NK-92 treated with Interleukin-12 subunit alpha and Interleukin-12 subunit beta, amount 100 ng/mL, for 24 hours (cell line): ENCODE data around the gene TLR3.

Source experiments
- DNase-seq: peaks from one replicate; lab custom pipeline; 2025; lab: John Stamatoyannopoulos, UW

Gene TLR3

DNA sequence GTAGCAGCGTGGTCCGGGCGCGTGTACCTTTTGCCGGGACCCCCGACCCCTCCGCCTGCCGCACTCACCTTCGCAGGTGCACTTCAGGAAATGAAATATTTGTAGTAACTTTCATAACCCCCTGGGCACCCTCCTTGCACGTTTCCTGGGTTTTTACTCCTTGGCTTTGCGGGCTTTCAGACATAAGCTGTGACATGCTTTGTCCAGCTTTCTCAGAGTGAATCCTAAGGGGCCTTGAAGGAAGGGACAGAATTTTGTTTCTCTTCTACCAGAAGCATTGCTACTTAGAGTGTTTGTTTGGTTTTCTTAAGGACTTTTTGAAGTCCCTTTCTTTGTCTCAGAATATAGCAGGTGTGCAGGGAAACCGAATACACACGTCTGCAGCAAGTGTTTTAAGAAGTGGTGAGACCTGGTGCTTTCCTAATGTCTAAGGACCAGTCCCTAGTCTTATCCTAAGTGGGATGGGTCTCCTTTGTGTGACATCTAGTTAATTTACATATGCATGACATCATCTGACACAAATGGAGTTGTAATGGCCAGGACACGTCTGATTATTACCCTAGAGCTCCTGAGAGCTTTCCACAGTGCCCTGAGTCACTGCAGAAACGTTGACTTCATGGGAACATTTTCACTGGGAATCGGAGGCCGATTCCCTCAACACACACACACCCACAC is 36.8 kb downstream of the TLR3 start:
- no peak for DNase-seq

DNA sequence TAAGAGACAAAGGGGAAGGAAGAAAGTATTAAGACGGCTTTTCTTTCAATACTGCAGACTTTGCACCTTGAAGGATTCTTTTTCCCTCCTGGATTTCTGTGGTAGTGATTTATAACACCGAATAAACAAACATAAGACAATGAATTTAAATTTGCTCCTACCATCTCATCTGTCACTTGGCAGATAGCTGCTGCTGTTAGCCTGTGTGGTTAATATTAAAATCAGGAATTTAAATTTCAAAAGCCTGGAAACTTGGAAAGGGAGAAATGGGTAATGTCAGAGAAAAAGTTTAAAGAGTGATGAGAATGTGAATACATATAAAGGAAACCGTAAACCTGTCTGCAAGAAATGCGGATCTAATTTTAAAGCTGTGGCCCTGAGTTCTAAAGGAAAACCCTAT is 39.0 kb downstream of the TLR3 start:
- DNase-seq, result no peak

DNA sequence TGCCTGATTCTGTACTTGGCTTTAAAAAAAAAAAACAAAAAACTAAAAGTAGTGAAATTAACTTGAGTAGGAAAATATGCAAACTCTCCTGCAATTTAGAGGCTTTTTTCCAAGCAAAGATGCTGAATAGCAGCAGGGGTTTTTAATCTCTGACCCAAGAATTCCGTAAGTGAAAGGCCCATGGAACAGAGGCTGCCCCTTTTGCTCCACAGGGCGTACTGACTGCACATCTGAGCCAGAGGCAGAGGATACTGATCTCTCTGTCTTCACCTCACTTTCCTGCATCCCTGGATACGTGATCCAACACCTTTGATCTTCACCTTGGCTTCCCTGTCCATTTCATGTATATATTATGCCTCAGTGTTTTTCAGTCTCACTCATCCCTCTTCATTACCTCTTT is 39.4 kb downstream of the TLR3 start:
- DNase-seq, result no peak

DNA sequence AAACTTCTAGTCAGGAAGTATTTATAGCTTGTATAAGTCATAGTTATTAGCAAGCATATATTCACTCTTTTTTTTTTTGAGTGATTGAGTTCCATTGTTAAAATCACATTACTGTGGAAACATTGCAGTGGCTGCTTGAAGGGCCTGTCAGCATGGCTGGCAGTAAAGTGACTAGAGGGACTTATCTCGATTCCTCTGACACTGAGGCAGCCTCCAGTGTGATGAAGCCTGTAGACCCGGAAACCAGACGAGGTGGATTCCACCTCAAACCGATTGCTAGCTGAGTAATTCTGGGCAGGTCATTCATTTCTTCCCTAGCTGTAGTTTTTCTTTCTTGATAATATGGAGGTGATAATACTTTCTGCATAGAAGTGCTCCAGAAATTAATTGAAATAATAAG is 40.3 kb downstream of the TLR3 start:
- DNase-seq, result no peak

- no peak for DNase-seq
Measured at GRCh38 chr4:186116697-186117096, 47.7 kb downstream of the TLR3 start.

GRCh38 chr4:186118582-186118981 is 49.6 kb downstream of the TLR3 start:
- DNase-seq, result no peak

DNA sequence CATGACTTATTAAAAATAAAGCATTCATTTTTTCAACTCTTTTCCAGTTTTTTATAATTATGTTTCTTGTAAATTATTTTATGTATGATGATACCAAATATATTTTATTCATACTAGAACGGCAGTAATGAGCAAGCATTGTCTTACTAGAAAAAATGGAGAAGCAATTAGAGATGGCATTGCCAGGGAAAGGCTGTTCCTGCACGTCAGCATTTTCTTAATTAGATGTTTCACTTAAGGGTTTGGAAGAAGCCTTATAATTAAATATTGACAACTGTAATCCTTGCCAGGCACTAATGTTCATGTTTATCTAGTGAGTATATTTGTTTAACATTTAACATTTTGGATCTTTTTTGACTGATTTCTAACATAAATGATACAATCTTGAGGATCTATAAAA is 52.1 kb downstream of the TLR3 start:
- DNase-seq, result no peak

GRCh38 chr4:186128842-186129241 is 59.9 kb downstream of the TLR3 start:
- no peak for DNase-seq

GRCh38 chr4:186131935-186132334 is 63.0 kb downstream of the TLR3 start:
- DNase-seq, result no peak

DNA sequence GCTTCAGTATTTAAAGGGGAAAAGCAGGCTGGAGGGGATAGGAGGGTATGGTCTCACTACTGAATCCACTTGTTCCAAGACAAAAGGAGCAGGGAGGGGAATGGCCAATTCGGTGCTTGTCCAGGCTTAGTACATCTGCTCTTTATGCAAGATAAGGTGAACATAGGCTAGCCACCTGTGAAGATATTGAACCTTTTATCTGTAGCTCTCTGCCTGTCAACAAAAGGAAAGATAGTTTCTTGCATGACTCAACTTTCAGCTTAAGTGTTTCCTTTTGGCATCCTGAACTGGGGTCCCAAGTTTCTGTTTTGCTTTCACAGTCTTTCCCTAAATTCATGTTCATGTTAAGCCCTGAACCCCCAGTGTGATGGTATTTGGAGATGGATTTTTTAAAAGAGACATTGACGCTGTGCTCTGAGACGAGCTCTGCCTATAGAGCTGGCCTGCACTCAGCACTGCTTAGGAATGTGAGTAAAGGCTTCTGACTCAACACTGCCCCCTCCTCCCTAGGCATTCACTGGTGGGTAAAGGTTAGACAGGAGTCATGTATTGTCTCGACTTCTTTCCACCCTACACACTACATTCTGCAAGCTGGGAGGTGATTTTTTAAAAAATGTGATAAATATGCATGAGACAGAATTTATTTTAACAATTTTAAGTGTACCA is 63.8 kb downstream of the TLR3 start:
- no peak for DNase-seq

DNA sequence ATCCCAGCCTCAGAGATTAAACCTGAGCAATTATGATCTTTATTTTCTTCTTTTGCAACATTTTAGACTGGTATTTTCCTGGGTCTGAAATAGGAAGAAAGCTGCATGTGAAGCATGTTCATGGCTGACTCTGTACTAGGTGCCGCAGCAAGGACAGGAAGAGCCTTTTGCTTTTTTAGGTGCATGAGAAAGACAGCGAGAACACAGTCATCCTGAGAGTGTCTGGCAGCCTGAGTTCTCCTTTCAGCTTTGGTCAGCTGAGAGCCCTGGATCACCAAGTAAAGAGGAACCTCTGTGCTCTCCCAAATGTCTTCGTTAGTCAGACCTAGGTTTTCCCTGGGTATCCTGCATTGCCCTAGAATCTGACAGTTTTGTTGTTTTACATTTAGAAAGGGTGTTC is 65.3 kb downstream of the TLR3 start:
- no peak for DNase-seq

DNA sequence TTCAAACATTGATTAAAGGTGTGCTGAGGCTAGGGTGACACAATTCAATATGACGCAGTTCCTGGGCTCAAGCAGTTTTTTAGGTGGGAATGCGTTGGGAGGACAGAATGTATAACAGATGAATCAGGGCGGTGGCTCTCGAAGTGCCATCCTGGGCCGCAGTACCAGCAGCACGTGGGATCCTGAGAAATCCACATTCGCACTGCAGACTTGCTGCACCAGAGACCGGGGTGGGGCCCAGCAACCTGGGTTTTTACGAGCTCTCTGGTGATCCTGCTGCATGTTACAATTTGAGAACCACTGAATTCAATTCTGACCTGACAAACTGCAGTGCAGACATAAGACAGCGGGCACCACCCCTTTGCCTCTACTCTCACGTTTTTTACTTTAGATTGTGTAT is 65.9 kb downstream of the TLR3 start:
- no peak for DNase-seq

DNA sequence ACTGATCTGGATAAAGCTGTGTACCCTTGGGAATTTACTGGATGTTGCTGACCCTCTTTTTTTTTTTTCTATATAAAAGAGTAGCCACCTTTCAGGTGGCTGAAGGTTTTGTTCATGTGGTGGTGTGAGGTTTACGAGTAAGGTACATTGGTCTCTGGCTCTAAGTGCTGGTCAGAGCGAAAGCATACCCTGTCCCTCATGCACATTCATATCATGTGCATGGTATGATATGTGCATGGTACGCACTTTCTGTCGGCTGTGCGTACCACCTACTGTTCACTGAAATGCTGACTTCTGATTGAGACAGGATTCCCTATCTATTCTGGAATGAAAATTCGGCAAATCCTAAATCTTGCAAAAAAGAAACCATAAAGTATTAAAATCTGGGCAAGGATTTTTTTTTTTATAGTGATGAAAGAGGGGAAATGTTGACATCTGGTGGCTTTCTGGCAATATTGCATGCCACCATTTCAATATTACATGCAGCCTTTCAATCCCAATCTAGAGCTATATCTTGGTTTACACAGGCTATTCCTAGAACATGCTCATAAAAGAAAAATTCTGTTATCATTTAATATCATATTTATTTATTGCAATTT is 68.3 kb downstream of the TLR3 start:
- no peak for DNase-seq
